SK-N-SH (cell line): ENCODE results near the gene CPS1. TPM values are rescaled to one million over a fixed set of nuclear protein-coding genes. Genes with fewer than 3 reads are reported as not detected.

Experiments used
- GABPA ChIP-seq: IDR thresholded peaks from 2 replicates; pipeline ENCODE4 v1.4.0; 2012; ENCODE audit warnings: low read depth, mild to moderate bottlenecking
- GATA2 ChIP-seq: sonication (generic); formaldehyde crosslinking; IDR thresholded peaks from 2 replicates; pipeline ENCODE4 v1.5.0; 2020; ENCODE audit warnings: mild to moderate bottlenecking, missing genetic modification reagents
- JUND ChIP-seq: IDR thresholded peaks from 2 replicates; pipeline ENCODE4 v1.4.0; 2012
- PBX3 ChIP-seq: IDR thresholded peaks from 2 replicates; pipeline ENCODE4; 2012
- RAD21 ChIP-seq: IDR thresholded peaks from 2 replicates; pipeline ENCODE4 v1.6.1; 2012; ENCODE audit warnings: mild to moderate bottlenecking, low read length
- RXRA ChIP-seq: IDR thresholded peaks from 2 replicates; pipeline ENCODE4 v1.4.0; 2012; ENCODE audit warnings: low read depth, mild to moderate bottlenecking, borderline replicate concordance
- TAF1 ChIP-seq: IDR thresholded peaks from 2 replicates; pipeline ENCODE4 v1.6.1; 2012; ENCODE audit warnings: low read depth, mild to moderate bottlenecking, low read length, moderate library complexity, borderline replicate concordance
- USF1 ChIP-seq: IDR thresholded peaks from 2 replicates; pipeline ENCODE4 v1.4.0; 2012; ENCODE audit warnings: low read depth, borderline replicate concordance
- ZBTB33 ChIP-seq: IDR thresholded peaks from 2 replicates; pipeline ENCODE4 v1.4.0; 2012; ENCODE audit warnings: low read depth, borderline replicate concordance
- polyA plus RNA-seq, 3 experiments: library from polyadenylated mRNA; depleted of rRNA; stranded (reverse); fragments of >200 nt; gene quantifications; 2 replicates each; pipeline ENCODE4 v1.2.3, GENCODE V29; 2012

Gene CPS1
- polyA plus RNA-seq, 1 of the 3 experiments (the other 2 are of a cell fraction): 9.2 TPM

GRCh38 chr2:210727549-210727948 is 171.2 kb downstream of the CPS1 start (continued):
- TF ChIP-seq GATA2 (CRISPR knock-in tag): no peak
- TF ChIP-seq USF1: no peak
- no peak for TF ChIP-seq RXRA
- TF ChIP-seq PBX3: no peak
- no peak for TF ChIP-seq TAF1
- TF ChIP-seq ZBTB33: no peak
- TF ChIP-seq JUND: no peak
- TF ChIP-seq RAD21: no peak
- no peak for TF ChIP-seq GABPA

Other genes with a start within 250 kb of the CPS1 start
- gene MYL1, start 241.4 kb upstream of the CPS1 start, polyA plus RNA-seq (2012; rRNA removed): not detected in 2 replicates
- 34.3 and 52.6 TPM in 2 replicates for gene LANCL1, start 79.8 kb upstream of the CPS1 start, polyA plus RNA-seq (2012; rRNA removed)